ENCODE data around the gene ELOVL6. TPM values are rescaled to one million over a fixed set of nuclear protein-coding genes. Genes with fewer than 3 reads are reported as not detected.
A peak's percentile ranks its signal among the peaks of the same experiment; 100 is the strongest.

ELOVL6 gene
- total RNA-seq, 1 donor from 2014 or later: 27.6 TPM

DNA sequence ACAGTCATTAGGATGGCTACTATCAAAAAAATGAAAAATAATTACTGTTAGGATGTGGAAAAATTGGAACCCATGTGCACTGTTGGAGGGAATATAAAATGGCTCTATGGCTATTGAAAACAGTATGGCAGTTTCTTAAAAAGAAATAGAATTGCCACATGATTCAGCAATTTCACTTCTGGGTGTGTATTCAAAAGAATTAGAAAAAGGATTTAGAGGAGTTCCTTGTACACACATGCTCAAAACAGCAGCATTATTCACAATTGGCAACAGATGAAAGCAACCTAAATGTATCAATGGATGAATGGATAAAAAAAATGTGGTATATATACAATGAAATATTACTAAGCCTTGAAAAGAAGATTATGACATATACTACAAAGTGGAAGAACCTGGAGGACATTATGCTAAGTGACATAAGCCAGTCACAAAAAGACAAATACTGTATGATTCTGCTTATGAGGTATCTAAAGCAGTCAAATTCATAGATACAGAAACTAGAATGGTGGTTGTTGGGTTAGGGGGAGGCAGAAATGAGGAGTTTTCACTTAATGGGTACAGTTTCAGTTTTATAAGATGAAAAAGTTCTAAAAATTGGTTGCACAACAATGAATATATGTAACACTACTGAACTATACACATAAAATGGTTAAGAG, 123.2 kb downstream of the ELOVL6 start:
- H3K9me3 Mint-ChIP-seq: peaks cover 21% of the 10 kb centered on the region
- DNase-seq (ENCODE audit: low spot score in 2 of 2, unreplicated experiment in 2 of 2): no peak
- H3K36me3 Mint-ChIP-seq: peaks cover 22% of the 10 kb centered on the region
- H3K27me3 Mint-ChIP-seq (ENCODE audit: low read depth): no peaks in the 10 kb centered on the region
- H3K4me3 Mint-ChIP-seq: no peak overlapping the region
- peaks cover 11% of the 10 kb centered on the region for H3K4me1 Mint-ChIP-seq
- TF ChIP-seq, protein P1, sequence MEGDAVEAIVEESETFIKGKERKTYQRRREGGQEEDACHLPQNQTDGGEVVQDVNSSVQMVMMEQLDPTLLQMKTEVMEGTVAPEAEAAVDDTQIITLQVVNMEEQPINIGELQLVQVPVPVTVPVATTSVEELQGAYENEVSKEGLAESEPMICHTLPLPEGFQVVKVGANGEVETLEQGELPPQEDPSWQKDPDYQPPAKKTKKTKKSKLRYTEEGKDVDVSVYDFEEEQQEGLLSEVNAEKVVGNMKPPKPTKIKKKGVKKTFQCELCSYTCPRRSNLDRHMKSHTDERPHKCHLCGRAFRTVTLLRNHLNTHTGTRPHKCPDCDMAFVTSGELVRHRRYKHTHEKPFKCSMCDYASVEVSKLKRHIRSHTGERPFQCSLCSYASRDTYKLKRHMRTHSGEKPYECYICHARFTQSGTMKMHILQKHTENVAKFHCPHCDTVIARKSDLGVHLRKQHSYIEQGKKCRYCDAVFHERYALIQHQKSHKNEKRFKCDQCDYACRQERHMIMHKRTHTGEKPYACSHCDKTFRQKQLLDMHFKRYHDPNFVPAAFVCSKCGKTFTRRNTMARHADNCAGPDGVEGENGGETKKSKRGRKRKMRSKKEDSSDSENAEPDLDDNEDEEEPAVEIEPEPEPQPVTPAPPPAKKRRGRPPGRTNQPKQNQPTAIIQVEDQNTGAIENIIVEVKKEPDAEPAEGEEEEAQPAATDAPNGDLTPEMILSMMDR (IDR thresholded peaks at IDR 0.05; ENCODE audit: unreplicated experiment): no peak
- H3K27ac Mint-ChIP-seq: no peak overlapping the region

DNA sequence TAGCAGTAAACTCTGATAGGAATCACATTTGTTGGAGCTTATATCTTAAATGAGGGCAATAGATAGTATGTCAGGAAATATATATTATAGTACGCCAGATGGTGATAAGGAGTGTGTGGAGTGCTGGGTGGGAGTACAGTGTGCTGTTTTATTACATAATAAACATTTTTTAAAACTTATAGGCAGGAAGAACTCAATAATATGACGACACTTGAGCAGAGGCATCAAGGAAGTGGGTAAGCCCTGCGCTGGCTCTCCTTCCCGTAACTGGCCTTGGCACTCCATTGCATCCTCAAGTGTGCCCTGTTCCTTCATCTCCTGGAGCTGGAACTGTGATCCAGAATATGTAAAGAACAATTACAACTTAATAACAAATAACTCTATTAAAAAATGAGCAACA, 123.8 kb downstream of the ELOVL6 start:
- no peak overlapping the region for H3K4me3 Mint-ChIP-seq
- H3K27ac Mint-ChIP-seq: no peak overlapping the region
- peaks cover 11% of the 10 kb centered on the region for H3K4me1 Mint-ChIP-seq
- peaks cover 25% of the 10 kb centered on the region for H3K36me3 Mint-ChIP-seq
- H3K9me3 Mint-ChIP-seq: peaks cover 20% of the 10 kb centered on the region
- DNase-seq (ENCODE audit: low spot score in 2 of 2, unreplicated experiment in 2 of 2): no peak
- TF ChIP-seq, protein P1 (IDR thresholded peaks at IDR 0.05; ENCODE audit: unreplicated experiment): no peak
- H3K27me3 Mint-ChIP-seq (ENCODE audit: low read depth): no peaks in the 10 kb centered on the region

DNA sequence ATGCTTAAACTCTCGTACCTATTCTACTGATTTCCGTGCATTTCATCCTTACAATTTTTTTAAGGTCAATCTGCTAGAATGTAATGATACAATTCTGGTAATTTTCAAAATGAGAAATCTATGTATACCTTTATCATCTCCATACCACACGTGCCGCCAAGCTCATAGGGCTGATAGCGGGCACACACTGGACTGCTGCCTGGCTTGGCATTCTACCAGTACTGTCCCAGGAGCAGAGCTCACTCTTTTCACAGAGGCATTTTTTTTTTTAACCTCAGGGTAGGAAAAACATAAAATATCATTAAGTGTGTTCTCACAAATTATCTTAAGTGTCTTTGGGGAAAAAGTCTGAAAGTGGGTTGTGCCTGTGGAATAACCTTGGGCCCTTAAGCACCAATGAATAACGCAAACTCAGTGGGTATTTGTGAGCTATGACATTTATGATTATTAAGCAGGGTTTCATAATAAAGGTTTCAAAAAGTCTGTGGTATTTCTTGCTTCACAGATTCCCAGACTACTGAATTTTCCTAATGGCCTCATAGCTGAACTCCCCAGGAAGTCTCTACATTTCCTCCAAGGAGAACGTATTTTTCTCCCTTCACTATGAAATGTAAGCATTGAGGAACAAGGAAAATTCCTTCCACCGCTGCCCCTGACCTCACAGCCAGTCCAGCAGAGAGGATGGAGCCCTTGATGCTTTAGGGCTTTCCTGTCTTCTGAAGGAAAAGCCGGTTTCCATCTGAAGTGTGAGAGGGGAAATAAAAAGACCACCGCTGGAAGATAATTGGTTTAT, 125.2 kb downstream of the ELOVL6 start:
- Mint-ChIP-seq H3K9me3 (peaks cover 13% of the 10 kb centered on the region), H3K4me3 (no peak overlapping the region), H3K36me3 (peaks cover 19% of the 10 kb centered on the region), H3K27me3 (ENCODE audit: low read depth) (no peaks in the 10 kb centered on the region), H3K4me1 (peaks cover 15% of the 10 kb centered on the region), H3K27ac (peak overlapping the region; percentile 62)
- DNase-seq (ENCODE audit: low spot score in 2 of 2, unreplicated experiment in 2 of 2): no peak
- TF ChIP-seq, protein P1 (IDR thresholded peaks at IDR 0.05; ENCODE audit: unreplicated experiment): no peak

DNA sequence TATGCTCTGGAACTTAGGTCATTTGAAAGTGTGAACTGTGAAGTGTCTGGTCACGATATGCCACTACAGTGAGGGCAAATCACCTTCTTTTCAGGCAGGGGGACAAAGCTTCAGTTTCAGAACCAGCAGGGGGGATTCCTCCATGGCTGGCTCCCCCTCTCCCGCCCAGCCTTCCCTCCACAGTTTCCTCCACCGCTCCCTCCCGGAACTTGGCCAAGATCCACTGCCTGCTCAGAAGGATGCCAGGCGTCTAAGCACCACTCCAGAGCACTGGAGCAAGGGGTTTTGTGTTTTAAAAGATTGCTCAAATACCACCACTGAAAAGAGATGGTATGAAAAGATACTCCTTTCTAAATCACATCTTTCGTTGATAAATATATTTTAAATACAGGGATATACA, 126.9 kb downstream of the ELOVL6 start:
- Mint-ChIP-seq H3K4me1 (peaks cover 17% of the 10 kb centered on the region), H3K27ac (no peak overlapping the region), H3K36me3 (peaks cover 10% of the 10 kb centered on the region), H3K4me3 (no peak overlapping the region), H3K27me3 (ENCODE audit: low read depth) (no peaks in the 10 kb centered on the region), H3K9me3 (peaks cover 6% of the 10 kb centered on the region)
- no peak for DNase-seq (ENCODE audit: low spot score in 2 of 2, unreplicated experiment in 2 of 2)
- TF ChIP-seq, protein P1 (IDR thresholded peaks at IDR 0.05; ENCODE audit: unreplicated experiment): no peak

DNA sequence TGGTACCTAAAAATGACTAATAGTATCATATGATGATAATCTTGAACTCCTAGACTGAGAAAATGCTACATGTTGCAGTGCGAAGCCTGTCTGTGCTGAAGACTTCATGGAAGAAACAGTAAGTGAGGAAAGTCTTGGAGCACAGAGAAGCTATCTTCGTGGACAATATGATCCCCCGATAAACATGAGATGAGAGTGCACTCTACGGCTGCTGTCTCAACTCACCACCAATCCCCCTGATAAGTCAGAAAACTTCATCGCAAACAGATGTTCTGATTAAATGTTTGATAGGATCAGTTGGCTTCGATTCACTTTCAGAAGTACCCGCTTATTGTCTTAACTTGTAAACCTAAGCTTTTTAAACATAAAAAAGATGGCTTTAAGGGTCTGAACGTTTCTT, 130.2 kb downstream of the ELOVL6 start:
- Mint-ChIP-seq H3K4me3 (no peak overlapping the region), H3K9me3 (no peaks in the 10 kb centered on the region), H3K27ac (peak overlapping the region; percentile 21), H3K36me3 (peaks cover 4% of the 10 kb centered on the region), H3K27me3 (ENCODE audit: low read depth) (no peaks in the 10 kb centered on the region), H3K4me1 (peaks cover 14% of the 10 kb centered on the region)
- TF ChIP-seq, protein P1 (IDR thresholded peaks at IDR 0.05; ENCODE audit: unreplicated experiment): no peak
- no peak for DNase-seq (ENCODE audit: low spot score in 2 of 2, unreplicated experiment in 2 of 2)
